CD14-positive monocyte (primary cell): ENCODE data around the gene CAB39L. TPM values are rescaled to one million over a fixed set of nuclear protein-coding genes. Genes with fewer than 3 reads are reported as not detected.

Source experiments
- DNase-seq, 3 donors: peaks; one replicate each; pipeline ENCODE4 v3.0.0-alpha.2; 2011 to 2022
- H2AFZ ChIP-seq: 2 replicates; pipeline ENCODE4 v1.6.0; 2012; ENCODE audit warnings: mild to moderate bottlenecking, low read depth, low read length, inconsistent platforms; ENCODE audit not compliant: insufficient read depth, poor library complexity, severe bottlenecking
- H3K27ac ChIP-seq, 2 donors: 1 replicate in 1 of 2; 2 replicates in 1 of 2; pipeline ENCODE4 v1.5.1; 2012 to 2013; ENCODE audit warnings: low read length in 2 of 2, control low read depth in 1 of 2, inconsistent platforms in 1 of 2, low read depth in 1 of 2, mild to moderate bottlenecking in 1 of 2
- H3K27me3 ChIP-seq, 2 donors: one replicate each; pipeline versions ENCODE4 v1.6.0 to v1.6.1; 2011 to 2013; ENCODE audit warnings: low read length in 2 of 2; ENCODE audit not compliant: control insufficient read depth in 2 of 2, insufficient read depth in 2 of 2
- H3K36me3 ChIP-seq, 2 donors: replicated peaks in 1 of 2; 1 replicate in 1 of 2; 2 replicates in 1 of 2; pipeline versions ENCODE4 v1.5.1 to v1.6.1; 2012 to 2013; ENCODE audit warnings: low read length in 2 of 2, control low read depth in 1 of 2, inconsistent platforms in 1 of 2, mild to moderate bottlenecking in 1 of 2; ENCODE audit not compliant: insufficient read depth in 2 of 2, control insufficient read depth in 1 of 2
- H3K4me1 ChIP-seq, 2 donors: 1 replicate in 1 of 2; 2 replicates in 1 of 2; pipeline versions ENCODE4 v1.5.1 to v1.6.1; 2012 to 2013; ENCODE audit warnings: low read length in 2 of 2, control low read depth in 1 of 2, inconsistent platforms in 1 of 2, mild to moderate bottlenecking in 1 of 2, moderate library complexity in 1 of 2; ENCODE audit not compliant: insufficient read depth in 2 of 2, control insufficient read depth in 1 of 2
- H3K4me2 ChIP-seq: replicated peaks from 2 replicates; pipeline ENCODE3; 2012; ENCODE audit warnings: low read length, moderate library complexity, mild to moderate bottlenecking; ENCODE audit not compliant: poor library complexity, severe bottlenecking; ENCODE audit errors: extremely low read depth
- H3K4me3 ChIP-seq, 3 experiments: fragments of 200-600 bp in 1 of 3; sonication (generic) in 1 of 3; replicated peaks in 1 of 3; 1 replicate in 2 of 3; 2 replicates in 1 of 3; pipeline ENCODE4 v1.5.1; 2011 to 2013; ENCODE audit warnings: low read length in 3 of 3, mild to moderate bottlenecking in 3 of 3, control low read depth in 2 of 3, low read depth in 2 of 3, inconsistent platforms in 1 of 3, moderate library complexity in 1 of 3
- H3K79me2 ChIP-seq: 2 replicates; pipeline ENCODE4 v1.6.0; 2012; ENCODE audit warnings: mild to moderate bottlenecking, control low read depth, inconsistent platforms, low read length, moderate library complexity; ENCODE audit not compliant: insufficient read depth
- H3K9ac ChIP-seq: 2 replicates; pipeline ENCODE4 v1.6.0; 2017; ENCODE audit warnings: low read length, mild to moderate bottlenecking; ENCODE audit not compliant: insufficient read depth, poor library complexity, severe bottlenecking
- H3K9me3 ChIP-seq, 2 donors: replicated peaks in 1 of 2; 1 replicate in 1 of 2; 2 replicates in 1 of 2; pipeline versions ENCODE4 v1.5.1 to v1.6.1; 2012 to 2013; ENCODE audit warnings: low read length in 2 of 2, control low read depth in 1 of 2; ENCODE audit not compliant: control insufficient read depth in 1 of 2, insufficient read depth in 1 of 2
- H4K20me1 ChIP-seq: 2 replicates; pipeline ENCODE4 v1.6.0; 2012; ENCODE audit warnings: mild to moderate bottlenecking, low read length, control low read depth, moderate library complexity; ENCODE audit not compliant: insufficient read depth
- H3K27ac Mint-ChIP-seq, 7 donors: one replicate each; pipeline ENCODE4 v1.8.0; 2020; ENCODE audit warnings: mild to moderate bottlenecking in 7 of 7, mixed read lengths in 7 of 7, moderate library complexity in 6 of 7, inconsistent platforms in 2 of 7
- H3K27me3 Mint-ChIP-seq, 3 donors: one replicate each; pipeline ENCODE4 v1.8.0; 2021 to 2022; ENCODE audit warnings: low read depth in 3 of 3, mild to moderate bottlenecking in 3 of 3, mixed read lengths in 3 of 3, moderate library complexity in 3 of 3, inconsistent platforms in 1 of 3
- H3K36me3 Mint-ChIP-seq, 2 donors: one replicate each; pipeline ENCODE4 v1.8.0; 2020; ENCODE audit warnings: mixed read lengths in 2 of 2, inconsistent platforms in 1 of 2, mild to moderate bottlenecking in 1 of 2
- H3K4me1 Mint-ChIP-seq: one replicate; pipeline ENCODE4 v1.8.0; 2020; ENCODE audit warnings: mild to moderate bottlenecking, mixed read lengths
- H3K4me3 Mint-ChIP-seq, 2 donors: one replicate each; pipeline ENCODE4 v1.8.0; 2020; ENCODE audit warnings: mild to moderate bottlenecking in 2 of 2, mixed read lengths in 2 of 2, moderate library complexity in 1 of 2
- H3K9me3 Mint-ChIP-seq, 7 donors: one replicate each; pipeline ENCODE4 v1.8.0; 2020 to 2022; ENCODE audit warnings: mixed read lengths in 7 of 7, mild to moderate bottlenecking in 6 of 7, moderate library complexity in 6 of 7, inconsistent platforms in 2 of 7
- CTCF ChIP-seq: fragments of 200-600 bp; IDR thresholded peaks from one replicate; pipeline ENCODE4 v1.8.0; 2022; ENCODE audit warnings: antibody characterized with exemption, mild to moderate bottlenecking
- WGBS: methylation state at CpG from one replicate; pipeline ENCODE4 v1.1.5; 2013; ENCODE audit warnings: missing lambda C conversion rate; ENCODE audit not compliant: insufficient coverage; 5-methylcytosine and 5-hydroxymethylcytosine counted together
- intact Hi-C, 2 donors: fragments of 100-400 bp; cut with micrococcal nuclease; formaldehyde crosslinking; loops; one replicate each; pipeline versions ENCODE4 v1.15.0 to v1.15.1; 2023
- polyA plus RNA-seq, 3 donors: library from polyadenylated mRNA; depleted of rRNA in 1 of 3; unstranded in 2 of 3; stranded (reverse) in 1 of 3; fragments of 300-500 nt in 2 of 3; fragments of >200 nt in 1 of 3; fragmentation: Illumina TruSeq in 2 of 3; gene quantifications; 1 replicate in 2 of 3; 2 replicates in 1 of 3; pipeline ENCODE4 v1.2.3, GENCODE V29; 2012 to 2021

CAB39L gene
- polyA plus RNA-seq, 3 donors = 1.9 to 5.1 (median 2.7) TPM

GRCh38 chr13:49424011-49424560 lies 19.8 kb downstream of the CAB39L start:
- Histone ChIP-seq H3K4me2 (no peak overlapping the region), H2AFZ (no peak overlapping the region), H3K4me1 (peaks cover 7 to 10% of the 10 kb centered on the region in 2 donors), H3K9ac (no peak overlapping the region), H3K79me2 (no peaks in the 10 kb centered on the region), H3K4me3 (no peak overlapping the region), H3K27ac (no peak overlapping the region), H3K9me3 (no peaks in the 10 kb centered on the region), H4K20me1 (no peaks in the 10 kb centered on the region), H3K27me3 (no peaks in the 10 kb centered on the region), H3K36me3 (no peaks in the 10 kb centered on the region)
- 57% methylated on average over 3 of the region's 7 CpGs for WGBS
- peaks cover 10% of the 10 kb centered on the region for H3K4me1 Mint-ChIP-seq
- intact Hi-C loops = no loop called here
- H3K36me3 Mint-ChIP-seq = peaks cover 0 to 5% of the 10 kb centered on the region in 2 donors
- no peaks in the 10 kb centered on the region for H3K27me3 Mint-ChIP-seq
- H3K27ac Mint-ChIP-seq = peak overlapping the region in 1 of 7 donors; percentile 30
- DNase-seq = no peak
- H3K9me3 Mint-ChIP-seq = peaks cover 0 to 8% (median 2%) of the 10 kb centered on the region in 7 donors
- H3K4me3 Mint-ChIP-seq = no peak overlapping the region
- TF ChIP-seq CTCF = no peak

GRCh38 chr13:49421391-49421790 lies 22.5 kb downstream of the CAB39L start:
- Mint-ChIP-seq H3K27me3 (no peaks in the 10 kb centered on the region), H3K9me3 (peaks cover 0 to 3% (median 0%) of the 10 kb centered on the region in 7 donors), H3K4me3 (no peak overlapping the region), H3K27ac (no peak overlapping the region), H3K4me1 (peaks cover 22% of the 10 kb centered on the region), H3K36me3 (peaks cover 0 to 5% of the 10 kb centered on the region in 2 donors)
- TF ChIP-seq CTCF = no peak
- H3K9me3 ChIP-seq = no peaks in the 10 kb centered on the region
- no peaks in the 10 kb centered on the region for H3K79me2 ChIP-seq
- no peak overlapping the region for H2AFZ ChIP-seq
- DNase-seq = peak in 1 of 3 donors; percentile 6
- H3K27me3 ChIP-seq = no peaks in the 10 kb centered on the region
- no peak overlapping the region for H3K4me3 ChIP-seq
- intact Hi-C loops = no loop called here
- no peaks in the 10 kb centered on the region for H4K20me1 ChIP-seq
- no peak overlapping the region for H3K9ac ChIP-seq
- no peak overlapping the region for H3K4me2 ChIP-seq
- WGBS = 100% methylated on average over 2 of the region's 3 CpGs
- peaks cover 18 to 20% of the 10 kb centered on the region in 2 donors for H3K4me1 ChIP-seq
- no peak overlapping the region for H3K27ac ChIP-seq
- H3K36me3 ChIP-seq = no peaks in the 10 kb centered on the region
